Measurements from ENCODE around the gene KRT38. TPM values are rescaled to one million over a fixed set of nuclear protein-coding genes. Genes with fewer than 3 reads are reported as not detected.
A peak's percentile ranks its signal among the peaks of the same experiment; 100 is the strongest.

Gene KRT38
- total RNA-seq, 1 donor: under 0.01 TPM

- TF ChIP-seq, protein P1, sequence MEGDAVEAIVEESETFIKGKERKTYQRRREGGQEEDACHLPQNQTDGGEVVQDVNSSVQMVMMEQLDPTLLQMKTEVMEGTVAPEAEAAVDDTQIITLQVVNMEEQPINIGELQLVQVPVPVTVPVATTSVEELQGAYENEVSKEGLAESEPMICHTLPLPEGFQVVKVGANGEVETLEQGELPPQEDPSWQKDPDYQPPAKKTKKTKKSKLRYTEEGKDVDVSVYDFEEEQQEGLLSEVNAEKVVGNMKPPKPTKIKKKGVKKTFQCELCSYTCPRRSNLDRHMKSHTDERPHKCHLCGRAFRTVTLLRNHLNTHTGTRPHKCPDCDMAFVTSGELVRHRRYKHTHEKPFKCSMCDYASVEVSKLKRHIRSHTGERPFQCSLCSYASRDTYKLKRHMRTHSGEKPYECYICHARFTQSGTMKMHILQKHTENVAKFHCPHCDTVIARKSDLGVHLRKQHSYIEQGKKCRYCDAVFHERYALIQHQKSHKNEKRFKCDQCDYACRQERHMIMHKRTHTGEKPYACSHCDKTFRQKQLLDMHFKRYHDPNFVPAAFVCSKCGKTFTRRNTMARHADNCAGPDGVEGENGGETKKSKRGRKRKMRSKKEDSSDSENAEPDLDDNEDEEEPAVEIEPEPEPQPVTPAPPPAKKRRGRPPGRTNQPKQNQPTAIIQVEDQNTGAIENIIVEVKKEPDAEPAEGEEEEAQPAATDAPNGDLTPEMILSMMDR (IDR thresholded peaks at IDR 0.05; ENCODE audit: extremely low read depth, low read depth, low read length): no peak
- Histone ChIP-seq H3K4me1 (ENCODE audit: insufficient read depth, low read length) (peaks cover 38% of the 10 kb centered on the region), H4K20me1 (ENCODE audit: insufficient read depth, low read length) (no peaks in the 10 kb centered on the region), H3K27me3 (ENCODE audit: insufficient read depth, low read length) (no peaks in the 10 kb centered on the region), H3K27ac (ENCODE audit: low read depth, low read length) (peak overlapping the region; percentile 92), H3K4me3 (ENCODE audit: insufficient read depth, low read length) (no peak overlapping the region), H3K9me3 (ENCODE audit: low read depth, low read length) (no peaks in the 10 kb centered on the region), H2AFZ (ENCODE audit: low read length) (no peak overlapping the region), H3K4me2 (ENCODE audit: insufficient read depth, low read length) (peak overlapping the region; percentile 50), H3K79me2 (ENCODE audit: insufficient read depth, low read length) (no peaks in the 10 kb centered on the region), H3K36me3 (ENCODE audit: insufficient read depth, low read length) (no peaks in the 10 kb centered on the region)
- DNase-seq (ENCODE audit: insufficient read length, low spot score, missing footprints): no peak
These were observed 37.3 kb downstream of the KRT38 start for GRCh38 chr17:41403404-41404023.

DNA sequence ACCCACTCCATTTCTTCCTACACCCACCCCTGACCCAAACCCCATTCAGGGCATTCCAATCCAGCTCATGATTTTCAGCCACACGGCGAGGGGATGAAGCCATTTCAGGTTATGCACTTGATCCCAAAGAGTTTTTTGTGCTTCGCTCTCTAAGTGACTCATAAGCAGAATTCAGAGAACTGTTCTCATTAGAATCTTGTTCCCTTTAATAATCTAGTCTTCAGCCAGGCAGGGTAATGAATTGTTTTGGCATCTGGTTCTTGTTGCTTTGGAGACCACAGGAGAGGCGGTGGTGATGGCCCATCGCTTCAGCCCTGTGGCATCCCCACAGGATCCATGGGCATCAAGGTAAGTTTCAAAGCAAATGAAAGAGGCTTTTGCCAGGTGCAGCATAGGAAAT lies 38.6 kb downstream of the KRT38 start:
- H3K36me3 ChIP-seq (ENCODE audit: insufficient read depth, low read length): no peaks in the 10 kb centered on the region
- no peaks in the 10 kb centered on the region for H3K27me3 ChIP-seq (ENCODE audit: insufficient read depth, low read length)
- TF ChIP-seq, protein P1 (IDR thresholded peaks at IDR 0.05; ENCODE audit: extremely low read depth, low read depth, low read length): no peak
- no peaks in the 10 kb centered on the region for H3K9me3 ChIP-seq (ENCODE audit: low read depth, low read length)
- peak overlapping the region; percentile 92 for H3K27ac ChIP-seq (ENCODE audit: low read depth, low read length)
- peak overlapping the region; percentile 1 for H2AFZ ChIP-seq (ENCODE audit: low read length)
- no peak for DNase-seq (ENCODE audit: insufficient read length, low spot score, missing footprints)
- no peaks in the 10 kb centered on the region for H4K20me1 ChIP-seq (ENCODE audit: insufficient read depth, low read length)
- peaks cover 38% of the 10 kb centered on the region for H3K4me1 ChIP-seq (ENCODE audit: insufficient read depth, low read length)
- no peak overlapping the region for H3K4me3 ChIP-seq (ENCODE audit: insufficient read depth, low read length)
- H3K4me2 ChIP-seq (ENCODE audit: insufficient read depth, low read length): no peak overlapping the region
- no peaks in the 10 kb centered on the region for H3K79me2 ChIP-seq (ENCODE audit: insufficient read depth, low read length)

DNA sequence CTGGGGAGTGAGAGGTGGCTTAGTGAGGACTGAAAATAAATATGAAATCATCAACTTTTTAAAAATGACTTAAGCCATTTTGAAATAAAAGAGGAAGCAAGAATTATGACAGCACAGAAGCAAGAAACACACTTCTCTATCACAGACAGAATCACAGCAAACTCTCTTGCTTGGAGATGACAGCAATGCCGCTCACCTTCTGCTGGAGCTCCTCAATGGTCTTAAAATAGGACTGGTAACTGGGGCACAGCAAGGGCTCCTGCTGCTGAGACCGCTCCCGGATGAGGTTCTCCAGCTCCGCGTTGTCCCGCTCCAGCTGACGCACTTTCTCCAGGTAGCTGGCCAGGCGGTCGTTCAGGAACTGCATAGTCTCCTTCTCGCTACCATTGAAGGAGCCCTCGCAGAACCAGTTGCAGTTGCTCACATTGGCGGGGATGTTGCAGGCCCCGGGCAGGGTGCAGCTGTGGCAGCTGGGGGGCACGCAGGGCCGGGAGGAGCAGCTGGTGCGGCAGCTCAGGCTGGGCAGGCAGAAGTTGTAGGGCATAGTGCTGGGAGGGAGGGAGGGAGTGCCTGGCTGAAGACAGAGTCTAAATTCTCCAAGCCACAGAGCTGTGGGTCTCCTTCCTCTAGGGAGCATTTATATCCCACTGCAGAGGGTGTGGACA lies 43.7 kb downstream of the KRT38 start, which contains the start of gene KRT31:
Gene KRT31 (minus strand): TSS at position 613 of the 665 bp plus-strand sequence. CDS start 69 bp downstream, at position 544.
- no peak within 1 kb of the TSS for H3K4me3 ChIP-seq (ENCODE audit: insufficient read depth, low read length)
- peak within 1 kb of the TSS; percentile 25 for H2AFZ ChIP-seq (ENCODE audit: low read length)
- TF ChIP-seq, protein P1 (IDR thresholded peaks at IDR 0.05; ENCODE audit: extremely low read depth, low read depth, low read length): no peak

DNA sequence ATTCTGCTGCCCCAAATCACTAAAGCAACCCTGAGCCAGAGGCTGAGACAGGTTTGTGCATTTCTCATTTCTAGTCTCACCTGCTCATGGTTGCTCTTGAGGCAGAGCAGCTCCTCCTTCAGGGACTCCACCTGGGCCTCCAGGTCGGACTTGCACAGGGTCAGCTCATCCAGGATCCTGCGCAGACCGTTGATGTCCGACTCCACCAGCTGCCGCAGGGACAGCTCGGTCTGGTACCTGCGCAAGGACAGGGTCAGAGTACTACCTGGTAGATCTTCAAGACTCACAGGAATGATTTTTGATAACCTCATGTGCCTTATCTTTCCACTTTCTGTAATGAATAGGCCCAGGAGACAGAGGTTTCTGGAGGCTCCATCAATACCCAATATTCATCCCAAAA lies 44.4 kb downstream of the KRT38 start:
- no peaks in the 10 kb centered on the region for H3K79me2 ChIP-seq (ENCODE audit: insufficient read depth, low read length)
- no peaks in the 10 kb centered on the region for H4K20me1 ChIP-seq (ENCODE audit: insufficient read depth, low read length)
- no peak overlapping the region for H3K4me2 ChIP-seq (ENCODE audit: insufficient read depth, low read length)
- no peak overlapping the region for H3K4me3 ChIP-seq (ENCODE audit: insufficient read depth, low read length)
- H3K9me3 ChIP-seq (ENCODE audit: low read depth, low read length): no peaks in the 10 kb centered on the region
- TF ChIP-seq, protein P1 (IDR thresholded peaks at IDR 0.05; ENCODE audit: extremely low read depth, low read depth, low read length): no peak
- peaks cover 15% of the 10 kb centered on the region for H3K4me1 ChIP-seq (ENCODE audit: insufficient read depth, low read length)
- H3K27me3 ChIP-seq (ENCODE audit: insufficient read depth, low read length): no peaks in the 10 kb centered on the region
- no peak overlapping the region for H2AFZ ChIP-seq (ENCODE audit: low read length)
- H3K27ac ChIP-seq (ENCODE audit: low read depth, low read length): no peak overlapping the region
- no peaks in the 10 kb centered on the region for H3K36me3 ChIP-seq (ENCODE audit: insufficient read depth, low read length)
- DNase-seq (ENCODE audit: insufficient read length, low spot score, missing footprints): no peak

More for the DNA sequence above, 43.7 kb downstream of the KRT38 start, which contains the start of gene KRT31:
- DNase-seq (ENCODE audit: insufficient read length, low spot score, missing footprints): peak; percentile 60
- H3K36me3 ChIP-seq (ENCODE audit: insufficient read depth, low read length): no peaks in the 10 kb centered on the region
- H3K79me2 ChIP-seq (ENCODE audit: insufficient read depth, low read length): no peaks in the 10 kb centered on the region
- H3K27ac ChIP-seq (ENCODE audit: low read depth, low read length): no peak within 1 kb of the TSS
- H3K27me3 ChIP-seq (ENCODE audit: insufficient read depth, low read length): no peaks in the 10 kb centered on the region
- no peak within 1 kb of the TSS for H3K4me2 ChIP-seq (ENCODE audit: insufficient read depth, low read length)
- H3K9me3 ChIP-seq (ENCODE audit: low read depth, low read length): no peaks in the 10 kb centered on the region
- peaks cover 16% of the 10 kb centered on the region for H3K4me1 ChIP-seq (ENCODE audit: insufficient read depth, low read length)
- H4K20me1 ChIP-seq (ENCODE audit: insufficient read depth, low read length): no peaks in the 10 kb centered on the region
